GM13977 (cell line): ENCODE results near the gene C6orf47.

Experiments used
- DNase-seq: peaks from one replicate; pipeline ENCODE4 v3.0.0; 2012; ENCODE audit warnings: low spot score
- in situ Hi-C: fragments of 300-500 bp; cut with MboI; formaldehyde crosslinking; loops from one replicate; pipeline ENCODE4 v1.12.0; 2022; ENCODE audit warnings: low sequenced_read_pairs, low pct_unique_long_range_greater_than_20kb, mixed read lengths, inconsistent platforms; ENCODE audit not compliant: unreplicated experiment
- TF ChIP-seq, protein P1 (sequence below): IDR thresholded peaks from 2 replicates; pipeline ENCODE4 v1.5.1; 2012; ENCODE audit warnings: mild to moderate bottlenecking, control low read depth; ENCODE audit not compliant: insufficient read depth; ENCODE audit errors: extremely low read depth, missing control alignments

Gene C6orf47

DNA sequence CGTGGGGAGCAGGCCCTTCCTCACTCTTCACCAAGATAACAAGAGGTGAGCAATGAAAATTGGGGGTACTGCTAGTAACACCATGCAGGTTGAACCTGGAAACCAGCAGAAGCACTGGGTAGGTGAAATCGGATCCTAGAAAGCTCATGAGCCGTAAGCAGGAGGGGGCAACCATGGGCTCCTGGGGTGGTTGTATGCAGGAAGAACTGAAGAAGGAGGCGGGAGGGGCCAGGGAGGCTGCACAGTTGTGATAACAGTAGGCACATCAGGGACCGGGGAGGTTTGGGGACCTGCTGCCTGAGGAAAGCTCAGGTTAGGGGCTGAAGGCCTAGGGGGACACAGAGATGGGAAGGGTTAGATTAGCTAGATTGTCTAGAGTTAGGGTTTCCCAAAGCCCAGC lies 25.9 kb upstream of the C6orf47 start:
- TF ChIP-seq, protein P1, sequence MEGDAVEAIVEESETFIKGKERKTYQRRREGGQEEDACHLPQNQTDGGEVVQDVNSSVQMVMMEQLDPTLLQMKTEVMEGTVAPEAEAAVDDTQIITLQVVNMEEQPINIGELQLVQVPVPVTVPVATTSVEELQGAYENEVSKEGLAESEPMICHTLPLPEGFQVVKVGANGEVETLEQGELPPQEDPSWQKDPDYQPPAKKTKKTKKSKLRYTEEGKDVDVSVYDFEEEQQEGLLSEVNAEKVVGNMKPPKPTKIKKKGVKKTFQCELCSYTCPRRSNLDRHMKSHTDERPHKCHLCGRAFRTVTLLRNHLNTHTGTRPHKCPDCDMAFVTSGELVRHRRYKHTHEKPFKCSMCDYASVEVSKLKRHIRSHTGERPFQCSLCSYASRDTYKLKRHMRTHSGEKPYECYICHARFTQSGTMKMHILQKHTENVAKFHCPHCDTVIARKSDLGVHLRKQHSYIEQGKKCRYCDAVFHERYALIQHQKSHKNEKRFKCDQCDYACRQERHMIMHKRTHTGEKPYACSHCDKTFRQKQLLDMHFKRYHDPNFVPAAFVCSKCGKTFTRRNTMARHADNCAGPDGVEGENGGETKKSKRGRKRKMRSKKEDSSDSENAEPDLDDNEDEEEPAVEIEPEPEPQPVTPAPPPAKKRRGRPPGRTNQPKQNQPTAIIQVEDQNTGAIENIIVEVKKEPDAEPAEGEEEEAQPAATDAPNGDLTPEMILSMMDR: no peak
- no peak for DNase-seq
- in situ Hi-C loops: no loop called here

DNA sequence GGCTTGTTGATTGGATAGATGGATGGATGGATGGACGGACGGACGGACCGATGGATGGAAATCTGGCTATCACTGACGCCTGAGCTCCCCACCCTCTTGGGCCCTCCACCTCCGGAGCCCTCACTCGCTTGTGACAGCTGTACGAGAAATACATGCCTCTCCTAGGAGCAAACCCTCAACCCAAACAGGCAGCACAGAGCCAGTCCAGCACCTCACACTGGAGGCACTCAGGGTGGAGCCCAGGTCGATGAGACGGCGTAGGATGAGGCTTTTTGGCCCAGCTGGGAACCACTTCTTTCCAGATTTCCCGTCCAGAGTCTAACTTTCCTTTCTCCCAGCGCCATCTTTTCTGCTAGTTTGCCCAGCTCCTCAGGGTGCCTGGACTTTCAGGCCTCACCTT lies 23.0 kb upstream of the C6orf47 start:
- in situ Hi-C loops: loop anchor here (5.0 kb wide), 1 partner anchor 149 kb away; no protein-coding TSS in a partner anchor
- TF ChIP-seq, protein P1: no peak
- no peak for DNase-seq

DNA sequence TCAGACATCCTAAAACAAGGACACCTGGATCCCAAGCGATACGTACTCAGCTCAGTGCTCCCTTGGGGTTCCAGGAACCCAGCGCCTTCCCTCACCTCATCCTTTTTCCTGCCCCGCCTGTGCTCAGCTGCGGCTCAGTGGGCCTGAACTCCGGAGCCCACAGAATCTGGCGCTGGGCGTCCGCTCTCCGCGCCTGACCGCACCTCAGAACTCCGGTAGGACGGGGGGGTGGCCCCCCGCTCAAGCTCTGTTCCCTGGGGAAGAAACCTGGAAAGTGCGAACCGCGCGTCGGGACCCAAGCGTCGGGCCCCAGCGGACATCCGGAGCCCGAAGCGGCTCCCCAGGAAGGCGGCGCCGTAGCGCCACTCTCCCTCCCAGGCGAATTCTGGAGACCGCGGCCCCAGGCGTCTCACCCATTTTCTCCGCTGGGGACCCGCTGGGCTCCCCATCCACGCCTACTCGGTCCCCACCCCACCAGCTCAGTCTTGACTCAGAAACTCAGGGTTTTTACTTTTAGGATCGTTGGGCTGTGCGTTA lies 20.6 kb upstream of the C6orf47 start:
- TF ChIP-seq, protein P1: peak; percentile 24
- in situ Hi-C loops: loop anchor here (5.0 kb wide), 1 partner anchor 151 kb away; no protein-coding TSS in a partner anchor
- DNase-seq: peak; percentile 68

DNA sequence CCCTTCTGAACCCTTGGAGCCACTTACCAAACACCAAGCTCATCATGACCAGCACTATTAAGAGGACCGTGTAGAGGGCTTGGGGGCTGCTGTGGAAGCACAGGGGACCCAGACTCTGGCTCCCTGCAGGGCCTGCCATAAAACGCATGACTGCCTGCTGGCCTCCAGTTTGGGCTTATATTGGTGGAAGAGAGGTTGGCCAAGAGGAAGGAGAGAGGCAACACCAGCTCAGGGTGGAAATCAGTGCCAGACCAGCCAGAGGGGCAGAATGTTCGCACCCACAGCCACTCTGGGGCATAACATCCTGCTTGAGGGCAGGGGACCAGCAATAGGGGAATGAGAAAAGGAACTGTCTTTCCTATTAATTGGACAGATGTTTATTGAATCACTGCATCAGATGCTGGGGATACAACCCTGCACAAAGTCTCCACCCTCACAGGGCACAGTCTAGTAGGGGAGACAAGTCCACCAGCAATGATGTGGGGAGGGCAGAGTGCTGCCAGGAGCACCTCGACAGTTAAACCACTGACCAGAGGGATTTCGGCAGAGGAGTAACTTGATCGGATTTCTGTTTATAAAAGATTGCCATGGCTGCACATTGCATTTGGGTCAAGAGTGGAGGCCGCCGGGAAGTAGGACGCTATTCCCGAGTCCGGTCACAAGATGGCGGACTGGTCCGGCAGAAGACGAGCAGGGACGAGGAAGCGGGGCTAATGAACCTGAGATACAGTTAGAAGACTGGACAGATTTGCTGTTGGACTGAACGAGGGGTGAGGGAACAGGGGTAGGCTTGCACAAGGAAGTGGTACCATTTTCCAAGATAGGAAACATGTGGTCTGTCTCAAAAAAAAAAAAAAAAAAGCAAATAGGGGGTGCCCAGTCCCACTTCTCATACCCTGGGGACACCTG lies 19.9 kb upstream of the C6orf47 start, which contains the start of gene LY6G5C:
Gene LY6G5C, minus strand, starts transcription at position 842 of the 909 bp plus-strand sequence. Its CDS starts 694 bp downstream, at position 148.
- TF ChIP-seq, protein P1: peak; percentile 89
- in situ Hi-C loops: loop anchor here (5.0 kb wide), 1 partner anchor 152 kb away; no protein-coding TSS in a partner anchor

DNA sequence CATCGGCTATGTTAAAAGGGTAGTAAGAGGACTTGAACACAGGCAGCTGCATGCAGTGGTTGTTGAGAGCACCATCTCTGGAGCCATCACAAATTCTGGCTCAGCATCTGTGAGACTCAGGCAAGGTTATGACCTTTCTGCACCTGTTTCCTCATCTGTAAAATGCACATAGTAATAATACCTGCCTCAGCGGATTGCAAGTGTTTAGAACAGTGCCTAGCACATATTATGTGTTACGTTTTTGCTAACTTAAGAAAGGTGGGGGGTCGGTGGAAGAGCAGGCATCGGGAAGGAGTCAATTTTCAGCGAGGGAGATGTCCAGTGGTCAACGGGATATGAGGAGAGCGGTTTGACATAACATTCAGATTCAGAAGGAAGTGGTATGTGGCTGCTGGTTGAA lies 17.4 kb upstream of the C6orf47 start:
- in situ Hi-C loops: no loop called here
- DNase-seq: no peak
- TF ChIP-seq, protein P1: no peak

More for the DNA sequence above, 19.9 kb upstream of the C6orf47 start, which contains the start of gene LY6G5C:
- peak; percentile 81 for DNase-seq

DNA sequence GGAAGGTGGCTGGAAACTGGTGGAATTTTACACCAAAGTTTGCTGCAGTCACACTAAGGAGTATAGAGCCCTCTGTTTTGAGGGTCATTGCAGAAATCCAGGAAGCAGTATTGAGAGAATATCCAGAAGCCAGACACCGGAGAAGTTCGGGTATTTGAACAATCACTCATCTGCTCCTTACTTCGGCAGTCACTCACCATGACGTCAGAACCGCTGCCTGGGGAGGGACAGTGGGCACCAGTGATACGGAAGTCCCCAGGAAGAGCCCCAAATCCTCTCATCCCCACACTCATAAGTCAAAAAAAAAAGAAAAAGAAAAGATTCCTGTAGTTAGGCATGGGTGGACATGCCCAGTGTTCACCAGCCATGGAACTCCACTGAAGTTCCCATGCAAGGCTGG lies 16.3 kb upstream of the C6orf47 start:
- TF ChIP-seq, protein P1: no peak
- in situ Hi-C loops: no loop called here

More for the DNA sequence above, 16.3 kb upstream of the C6orf47 start:
- DNase-seq: no peak
